Peyer's patch (tissue), 4 donors: ENCODE results near the gene PIGN. TPM values are rescaled to one million over a fixed set of nuclear protein-coding genes. Genes with fewer than 3 reads are reported as not detected.

Experiments used
- DNase-seq, 3 donors: peaks; one replicate each; pipeline ENCODE4 v3.0.0-alpha.2; 2017 to 2019
- H3K27ac ChIP-seq, 4 donors: fragments of 200-600 bp; sonication (generic); one replicate each; pipeline ENCODE4 v1.5.1; 2016 to 2019
- H3K27me3 ChIP-seq, 2 donors: fragments of 200-600 bp; sonication (generic); one replicate each; pipeline ENCODE4 v1.5.1; 2019
- H3K36me3 ChIP-seq, 3 donors: fragments of 200-600 bp; sonication (generic); one replicate each; pipeline ENCODE4 v1.5.1; 2016 to 2019
- H3K4me1 ChIP-seq, 4 donors: fragments of 200-600 bp; sonication (generic); one replicate each; pipeline ENCODE4 v1.5.1; 2016 to 2019
- H3K4me3 ChIP-seq, 4 donors: fragments of 200-600 bp; sonication (generic); 1 replicate in 3 of 4; 2 replicates in 1 of 4; pipeline ENCODE4 v1.5.1; 2016 to 2019; ENCODE audit warnings: mild to moderate bottlenecking in 1 of 4
- H3K9me3 ChIP-seq, 4 donors: fragments of 200-600 bp; sonication (generic); one replicate each; pipeline ENCODE4 v1.5.1; 2016 to 2019; ENCODE audit warnings: mild to moderate bottlenecking in 1 of 4
- POLR2A ChIP-seq, 2 donors: fragments of 450-650 bp; IDR thresholded peaks; one replicate each; pipeline ENCODE4 v1.5.1; 2017; ENCODE audit warnings: antibody characterized with exemption in 2 of 2, mild to moderate bottlenecking in 2 of 2, moderate library complexity in 2 of 2
- total RNA-seq, 4 donors: library from RNA; depleted of rRNA; stranded (reverse); fragments of >200 nt; gene quantifications; one replicate each; pipeline ENCODE4 v1.1.0, GENCODE V29; 2016
- TF ChIP-seq, protein P1 (sequence below), 6 experiments: fragments of 450-650 bp in 4 of 6; fragments of 200-600 bp in 2 of 6; sonication (generic) in 1 of 6; IDR thresholded peaks; one replicate each; pipeline ENCODE4 v1.5.1; 2017 to 2019; ENCODE audit warnings: antibody characterized with exemption in 6 of 6, mild to moderate bottlenecking in 3 of 6, moderate library complexity in 1 of 6

The PIGN gene
- total RNA-seq, 4 donors from 2014 or later: 35.4 to 49.2 (median 42.3) TPM

DNA sequence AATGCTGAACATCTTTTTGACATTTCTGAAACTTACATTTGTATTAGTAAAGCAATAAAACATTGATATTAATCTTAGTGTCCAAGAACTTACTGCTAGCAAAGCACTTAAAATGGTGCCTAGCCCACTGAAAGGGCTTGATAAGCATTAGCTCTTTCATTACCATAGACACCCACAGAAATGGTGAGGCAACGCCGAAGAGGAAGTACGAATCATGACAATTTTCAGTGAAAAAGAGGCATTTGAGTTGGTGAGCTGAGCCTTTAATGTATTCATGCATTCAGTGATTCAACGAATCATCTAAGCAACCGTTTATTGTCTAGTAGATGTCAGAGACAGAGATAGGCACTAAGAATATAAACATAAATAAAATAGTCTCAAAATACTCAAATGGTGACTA is 101.1 kb downstream of the PIGN start:
- Histone ChIP-seq H3K27ac (no peak overlapping the region), H3K27me3 (no peaks in the 10 kb centered on the region), H3K4me1 (no peaks in the 10 kb centered on the region), H3K4me3 (no peak overlapping the region), H3K9me3 (no peaks in the 10 kb centered on the region), H3K36me3 (peaks cover 0 to 12% (median 0%) of the 10 kb centered on the region in 3 donors)
- DNase-seq: no peak
- TF ChIP-seq, protein P1, sequence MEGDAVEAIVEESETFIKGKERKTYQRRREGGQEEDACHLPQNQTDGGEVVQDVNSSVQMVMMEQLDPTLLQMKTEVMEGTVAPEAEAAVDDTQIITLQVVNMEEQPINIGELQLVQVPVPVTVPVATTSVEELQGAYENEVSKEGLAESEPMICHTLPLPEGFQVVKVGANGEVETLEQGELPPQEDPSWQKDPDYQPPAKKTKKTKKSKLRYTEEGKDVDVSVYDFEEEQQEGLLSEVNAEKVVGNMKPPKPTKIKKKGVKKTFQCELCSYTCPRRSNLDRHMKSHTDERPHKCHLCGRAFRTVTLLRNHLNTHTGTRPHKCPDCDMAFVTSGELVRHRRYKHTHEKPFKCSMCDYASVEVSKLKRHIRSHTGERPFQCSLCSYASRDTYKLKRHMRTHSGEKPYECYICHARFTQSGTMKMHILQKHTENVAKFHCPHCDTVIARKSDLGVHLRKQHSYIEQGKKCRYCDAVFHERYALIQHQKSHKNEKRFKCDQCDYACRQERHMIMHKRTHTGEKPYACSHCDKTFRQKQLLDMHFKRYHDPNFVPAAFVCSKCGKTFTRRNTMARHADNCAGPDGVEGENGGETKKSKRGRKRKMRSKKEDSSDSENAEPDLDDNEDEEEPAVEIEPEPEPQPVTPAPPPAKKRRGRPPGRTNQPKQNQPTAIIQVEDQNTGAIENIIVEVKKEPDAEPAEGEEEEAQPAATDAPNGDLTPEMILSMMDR (IDR thresholded peaks at IDR 0.05): no peak
- TF ChIP-seq POLR2A (IDR thresholded peaks at IDR 0.05): no peak

- TF ChIP-seq POLR2A (IDR thresholded peaks at IDR 0.05): no peak
- TF ChIP-seq, protein P1 (IDR thresholded peaks at IDR 0.05): no peak
- Histone ChIP-seq H3K27ac (no peak overlapping the region), H3K27me3 (no peaks in the 10 kb centered on the region), H3K4me1 (no peaks in the 10 kb centered on the region), H3K4me3 (no peak overlapping the region), H3K36me3 (peaks cover 0 to 3% (median 0%) of the 10 kb centered on the region in 3 donors), H3K9me3 (no peaks in the 10 kb centered on the region)
- DNase-seq: no peak
These were observed 105.0 kb downstream of the PIGN start for GRCh38 chr18:62081761-62082294.

DNA sequence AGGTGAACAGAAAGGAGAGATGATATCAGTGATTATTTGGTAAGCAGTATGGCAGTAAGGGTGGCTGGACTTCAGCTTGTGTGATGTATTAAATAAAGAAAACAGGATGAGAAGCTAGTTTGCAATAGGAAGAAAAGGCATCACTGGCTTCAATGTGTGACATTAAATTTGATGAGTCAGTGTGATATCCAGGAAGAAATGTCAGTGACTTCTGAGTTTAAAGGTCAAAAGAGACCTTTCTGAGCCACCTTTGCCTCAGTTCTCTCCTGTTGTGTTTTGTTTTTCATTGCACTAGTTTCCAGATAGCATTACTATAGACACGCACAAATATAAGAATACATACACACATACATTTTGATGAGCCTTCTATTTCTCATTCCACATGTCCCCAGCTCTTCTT is 105.6 kb downstream of the PIGN start:
- no peaks in the 10 kb centered on the region for H3K9me3 ChIP-seq
- H3K4me3 ChIP-seq: no peak overlapping the region
- no peaks in the 10 kb centered on the region for H3K4me1 ChIP-seq
- no peak overlapping the region for H3K27ac ChIP-seq
- no peaks in the 10 kb centered on the region for H3K36me3 ChIP-seq
- TF ChIP-seq, protein P1 (IDR thresholded peaks at IDR 0.05): no peak
- TF ChIP-seq POLR2A (IDR thresholded peaks at IDR 0.05): no peak
- H3K27me3 ChIP-seq: no peaks in the 10 kb centered on the region
- no peak for DNase-seq

- Histone ChIP-seq H3K4me3 (no peak overlapping the region), H3K27me3 (no peaks in the 10 kb centered on the region), H3K4me1 (no peaks in the 10 kb centered on the region), H3K27ac (no peak overlapping the region), H3K9me3 (no peaks in the 10 kb centered on the region), H3K36me3 (no peaks in the 10 kb centered on the region)
- TF ChIP-seq, protein P1 (IDR thresholded peaks at IDR 0.05): no peak
- TF ChIP-seq POLR2A (IDR thresholded peaks at IDR 0.05): no peak
- no peak for DNase-seq
These were observed 106.5 kb downstream of the PIGN start for GRCh38 chr18:62080172-62080900.

- Histone ChIP-seq H3K36me3 (no peaks in the 10 kb centered on the region), H3K9me3 (no peaks in the 10 kb centered on the region), H3K4me3 (no peak overlapping the region), H3K27ac (peak overlapping the region in 1 of 4 donors; percentile 7), H3K27me3 (no peaks in the 10 kb centered on the region), H3K4me1 (no peaks in the 10 kb centered on the region)
- no peak for TF ChIP-seq POLR2A (IDR thresholded peaks at IDR 0.05)
- TF ChIP-seq, protein P1 (IDR thresholded peaks at IDR 0.05): no peak
- peak in 1 of 3 donors; percentile 49 for DNase-seq
These were observed 113.2 kb downstream of the PIGN start for GRCh38 chr18:62073461-62074281.
